GM18517 (cell line): ENCODE results near the gene ADAMTS3.

ENCODE experiments used
- ATAC-seq: cut with Tn5 transposase; IDR thresholded peaks from one replicate; pipeline ENCODE4 v1.9.1; 2021; ENCODE audit warnings: mild to moderate bottlenecking, moderate library complexity; ENCODE audit not compliant: unreplicated experiment

The ADAMTS3 gene

GRCh38 chr4:72357908-72358307, 211.1 kb downstream of the ADAMTS3 start:
- ATAC-seq = no peak

- no peak for ATAC-seq
Observed at GRCh38 chr4:72352711-72353110, 216.3 kb downstream of the ADAMTS3 start.

GRCh38 chr4:72351521-72351920, 217.5 kb downstream of the ADAMTS3 start:
- no peak for ATAC-seq

GRCh38 chr4:72348701-72349100, 220.3 kb downstream of the ADAMTS3 start:
- ATAC-seq = no peak

- no peak for ATAC-seq
Observed at GRCh38 chr4:72344418-72344817, 224.6 kb downstream of the ADAMTS3 start.

- no peak for ATAC-seq
Observed at GRCh38 chr4:72341432-72341820, 227.6 kb downstream of the ADAMTS3 start.

- no peak for ATAC-seq
Observed at GRCh38 chr4:72340803-72341431, 228.1 kb downstream of the ADAMTS3 start.

- no peak for ATAC-seq
Observed at GRCh38 chr4:72338060-72338459, 231.0 kb downstream of the ADAMTS3 start.

GRCh38 chr4:72330381-72330780, 238.6 kb downstream of the ADAMTS3 start:
- no peak for ATAC-seq

GRCh38 chr4:72326692-72327632, 242.1 kb downstream of the ADAMTS3 start:
- ATAC-seq = no peak

- no peak for ATAC-seq
Observed at GRCh38 chr4:72325215-72325614, 243.8 kb downstream of the ADAMTS3 start.

- no peak for ATAC-seq
Observed at GRCh38 chr4:72323227-72323626, 245.8 kb downstream of the ADAMTS3 start.

GRCh38 chr4:72320223-72320948, 248.6 kb downstream of the ADAMTS3 start:
- ATAC-seq = no peak

GRCh38 chr4:72319601-72320021, 249.4 kb downstream of the ADAMTS3 start:
- no peak for ATAC-seq

GRCh38 chr4:72318421-72319170, 250.4 kb downstream of the ADAMTS3 start:
- ATAC-seq = no peak

- no peak for ATAC-seq
Observed at GRCh38 chr4:72314869-72315268, 254.2 kb downstream of the ADAMTS3 start.

GRCh38 chr4:72313121-72313520, 255.9 kb downstream of the ADAMTS3 start:
- ATAC-seq = no peak

GRCh38 chr4:72312032-72312650, 256.9 kb downstream of the ADAMTS3 start:
- ATAC-seq = no peak

GRCh38 chr4:72311291-72311690, 257.7 kb downstream of the ADAMTS3 start:
- ATAC-seq = no peak

- no peak for ATAC-seq
Observed at GRCh38 chr4:72305620-72306019, 263.4 kb downstream of the ADAMTS3 start.
